SK-N-SH treated with all-trans-retinoic acid at 6 μM for 48 hours (cell line): ENCODE results near the gene PROM2.

Source experiments
- ATAC-seq: fragments of 200-7000 bp; cut with Tn5 transposase; 3 replicates; pipeline ENCODE4 v1.9.1; 2020; ENCODE audit warnings: mild to moderate bottlenecking, moderate library complexity
- ARNTL ChIP-seq: fragments of 450-650 bp; formaldehyde crosslinking; IDR thresholded peaks from 2 replicates; pipeline ENCODE4 v1.5.0; 2020; ENCODE audit warnings: low read depth, mild to moderate bottlenecking, moderate library complexity, borderline replicate concordance
- BACH2 ChIP-seq: fragments of 250-450 bp; sonication (Bioruptor Pico); IDR thresholded peaks from 2 replicates; pipeline ENCODE4 v1.9.0; 2021; ENCODE audit warnings: mild to moderate bottlenecking, borderline replicate concordance
- CSDC2 ChIP-seq: fragments of 250-450 bp; sonication (Bioruptor Pico); IDR thresholded peaks from 2 replicates; pipeline ENCODE4 v1.5.0; 2020; ENCODE audit warnings: mild to moderate bottlenecking, moderate library complexity
- ESRRG ChIP-seq: fragments of 250-450 bp; sonication (Bioruptor Pico); IDR thresholded peaks from 2 replicates; pipeline ENCODE4 v1.6.1; 2021; ENCODE audit warnings: mild to moderate bottlenecking
- GLIS3 ChIP-seq: fragments of 250-450 bp; sonication (Bioruptor Pico); IDR thresholded peaks from 2 replicates; pipeline ENCODE4 v1.5.0; 2020; ENCODE audit warnings: mild to moderate bottlenecking, moderate library complexity
- ISL1 ChIP-seq: fragments of 250-450 bp; sonication (Bioruptor Pico); IDR thresholded peaks from 2 replicates; pipeline ENCODE4 v2.1.2; 2022; ENCODE audit warnings: mild to moderate bottlenecking, moderate library complexity
- OSR1 ChIP-seq: fragments of 250-450 bp; sonication (Bioruptor Pico); IDR thresholded peaks from 2 replicates; pipeline ENCODE4 v1.8.0; 2022; ENCODE audit warnings: moderate library complexity, mild to moderate bottlenecking, inconsistent platforms
- PPARA ChIP-seq: fragments of 250-450 bp; sonication (Bioruptor Pico); IDR thresholded peaks from 2 replicates; pipeline ENCODE4 v1.5.0; 2020; ENCODE audit warnings: mild to moderate bottlenecking, borderline replicate concordance
- RARB ChIP-seq: fragments of 250-450 bp; sonication (Bioruptor Pico); IDR thresholded peaks from 2 replicates; pipeline ENCODE4 v1.8.0; 2021; ENCODE audit warnings: mild to moderate bottlenecking, moderate library complexity
- SNAI2 ChIP-seq: fragments of 250-450 bp; sonication (Bioruptor Pico); IDR thresholded peaks from 2 replicates; pipeline ENCODE4 v1.5.0; 2020; ENCODE audit warnings: mild to moderate bottlenecking, moderate library complexity
- TCF4 ChIP-seq: fragments of 250-450 bp; sonication (Bioruptor Pico); IDR thresholded peaks from 2 replicates; pipeline ENCODE4 v1.8.0; 2021; ENCODE audit warnings: mild to moderate bottlenecking, moderate library complexity, borderline replicate concordance
- ZC3H10 ChIP-seq: fragments of 250-450 bp; sonication (Bioruptor Pico); IDR thresholded peaks from 2 replicates; pipeline ENCODE4 v1.5.1; 2021; ENCODE audit warnings: mild to moderate bottlenecking, moderate library complexity
- ZFP30 ChIP-seq: fragments of 450-650 bp; formaldehyde crosslinking; IDR thresholded peaks from 2 replicates; pipeline ENCODE4 v1.5.0; 2022; ENCODE audit warnings: mild to moderate bottlenecking, moderate library complexity
- ZNF565 ChIP-seq: fragments of 450-650 bp; formaldehyde crosslinking; conservative IDR thresholded peaks from 2 replicates; pipeline ENCODE4 v1.5.0; 2020; ENCODE audit warnings: low read depth, mild to moderate bottlenecking, moderate library complexity
- ZNF70 ChIP-seq: fragments of 450-650 bp; formaldehyde crosslinking; IDR thresholded peaks from 2 replicates; pipeline ENCODE4 v1.5.0; 2020; ENCODE audit warnings: mild to moderate bottlenecking, moderate library complexity
- ZNF8 ChIP-seq: fragments of 450-650 bp; formaldehyde crosslinking; IDR thresholded peaks from 2 replicates; pipeline ENCODE4 v1.5.0; 2020; ENCODE audit warnings: mild to moderate bottlenecking, moderate library complexity
- TF ChIP-seq, protein P1 (sequence below): fragments of 250-450 bp; sonication (Bioruptor Pico); IDR thresholded peaks from 2 replicates; pipeline ENCODE4 v1.5.1; 2021; ENCODE audit warnings: mild to moderate bottlenecking, moderate library complexity
- TF ChIP-seq, protein P2 (sequence below): fragments of 250-450 bp; sonication (Bioruptor Pico); IDR thresholded peaks from 2 replicates; pipeline ENCODE4 v1.5.1; 2020; ENCODE audit warnings: low read depth, mild to moderate bottlenecking, moderate library complexity
- TF ChIP-seq, protein P3 (sequence below): fragments of 250-450 bp; sonication (Bioruptor Pico); IDR thresholded peaks from 2 replicates; pipeline ENCODE4 v1.8.0; 2021; ENCODE audit warnings: low read depth, mild to moderate bottlenecking, moderate library complexity, borderline replicate concordance
- TF ChIP-seq, protein P4 (sequence below): fragments of 250-450 bp; sonication (Bioruptor Pico); IDR thresholded peaks from 2 replicates; pipeline ENCODE4 v1.5.0; 2020; ENCODE audit warnings: mild to moderate bottlenecking, moderate library complexity
- TF ChIP-seq, protein P5 (sequence below): fragments of 250-450 bp; sonication (Bioruptor Pico); IDR thresholded peaks from 2 replicates; pipeline ENCODE4 v1.8.0; 2020; ENCODE audit warnings: mild to moderate bottlenecking, moderate library complexity, borderline replicate concordance

The PROM2 gene

DNA sequence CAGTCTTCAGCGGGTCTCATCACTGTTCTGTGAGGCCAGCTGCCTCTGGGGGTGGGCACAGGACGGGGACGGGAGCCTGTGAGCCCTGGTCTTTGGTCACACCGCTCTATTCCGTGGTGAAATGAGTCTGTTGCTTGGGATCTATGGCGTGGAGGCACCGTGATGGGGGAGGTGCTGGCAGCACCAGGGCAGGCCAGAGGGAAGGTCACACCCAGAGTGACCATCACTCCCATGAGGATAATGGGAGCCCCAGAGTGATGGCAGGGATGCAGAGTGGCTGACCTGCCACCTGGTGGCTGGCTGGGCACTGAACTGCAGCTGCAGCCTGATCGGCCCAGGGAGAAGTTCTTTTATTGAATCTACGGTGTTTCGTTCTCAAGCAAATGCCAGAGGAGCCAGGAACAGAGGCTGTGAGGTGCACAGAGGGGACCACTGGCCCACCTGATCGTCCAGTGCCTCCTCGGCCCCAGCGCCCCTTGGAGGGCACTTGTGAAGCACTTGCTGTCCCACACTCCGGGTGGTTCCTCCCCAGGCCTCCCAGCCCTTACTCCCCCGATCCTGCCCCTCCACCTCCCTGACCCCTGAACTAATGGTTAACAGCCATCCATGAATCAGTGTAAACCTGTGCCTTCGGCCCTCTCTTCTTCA is 40.8 kb downstream of the PROM2 start:
- ATAC-seq, result peak; percentile 82
- TF ChIP-seq RARB (CRISPR knock-in tag), result no peak
- no peak for TF ChIP-seq ARNTL (CRISPR knock-in tag)
- no peak for TF ChIP-seq GLIS3
- TF ChIP-seq OSR1 (CRISPR knock-in tag), result no peak
- TF ChIP-seq, protein P1, sequence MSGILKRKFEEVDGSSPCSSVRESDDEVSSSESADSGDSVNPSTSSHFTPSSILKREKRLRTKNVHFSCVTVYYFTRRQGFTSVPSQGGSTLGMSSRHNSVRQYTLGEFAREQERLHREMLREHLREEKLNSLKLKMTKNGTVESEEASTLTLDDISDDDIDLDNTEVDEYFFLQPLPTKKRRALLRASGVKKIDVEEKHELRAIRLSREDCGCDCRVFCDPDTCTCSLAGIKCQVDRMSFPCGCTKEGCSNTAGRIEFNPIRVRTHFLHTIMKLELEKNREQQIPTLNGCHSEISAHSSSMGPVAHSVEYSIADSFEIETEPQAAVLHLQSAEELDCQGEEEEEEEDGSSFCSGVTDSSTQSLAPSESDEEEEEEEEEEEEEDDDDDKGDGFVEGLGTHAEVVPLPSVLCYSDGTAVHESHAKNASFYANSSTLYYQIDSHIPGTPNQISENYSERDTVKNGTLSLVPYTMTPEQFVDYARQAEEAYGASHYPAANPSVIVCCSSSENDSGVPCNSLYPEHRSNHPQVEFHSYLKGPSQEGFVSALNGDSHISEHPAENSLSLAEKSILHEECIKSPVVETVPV (CRISPR knock-in tag), result no peak
- TF ChIP-seq, protein P2, sequence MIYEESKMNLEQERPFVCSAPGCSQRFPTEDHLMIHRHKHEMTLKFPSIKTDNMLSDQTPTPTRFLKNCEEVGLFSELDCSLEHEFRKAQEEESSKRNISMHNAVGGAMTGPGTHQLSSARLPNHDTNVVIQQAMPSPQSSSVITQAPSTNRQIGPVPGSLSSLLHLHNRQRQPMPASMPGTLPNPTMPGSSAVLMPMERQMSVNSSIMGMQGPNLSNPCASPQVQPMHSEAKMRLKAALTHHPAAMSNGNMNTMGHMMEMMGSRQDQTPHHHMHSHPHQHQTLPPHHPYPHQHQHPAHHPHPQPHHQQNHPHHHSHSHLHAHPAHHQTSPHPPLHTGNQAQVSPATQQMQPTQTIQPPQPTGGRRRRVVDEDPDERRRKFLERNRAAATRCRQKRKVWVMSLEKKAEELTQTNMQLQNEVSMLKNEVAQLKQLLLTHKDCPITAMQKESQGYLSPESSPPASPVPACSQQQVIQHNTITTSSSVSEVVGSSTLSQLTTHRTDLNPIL (CRISPR knock-in tag), result no peak
- no peak for TF ChIP-seq BACH2 (CRISPR knock-in tag)
- TF ChIP-seq, protein P3, sequence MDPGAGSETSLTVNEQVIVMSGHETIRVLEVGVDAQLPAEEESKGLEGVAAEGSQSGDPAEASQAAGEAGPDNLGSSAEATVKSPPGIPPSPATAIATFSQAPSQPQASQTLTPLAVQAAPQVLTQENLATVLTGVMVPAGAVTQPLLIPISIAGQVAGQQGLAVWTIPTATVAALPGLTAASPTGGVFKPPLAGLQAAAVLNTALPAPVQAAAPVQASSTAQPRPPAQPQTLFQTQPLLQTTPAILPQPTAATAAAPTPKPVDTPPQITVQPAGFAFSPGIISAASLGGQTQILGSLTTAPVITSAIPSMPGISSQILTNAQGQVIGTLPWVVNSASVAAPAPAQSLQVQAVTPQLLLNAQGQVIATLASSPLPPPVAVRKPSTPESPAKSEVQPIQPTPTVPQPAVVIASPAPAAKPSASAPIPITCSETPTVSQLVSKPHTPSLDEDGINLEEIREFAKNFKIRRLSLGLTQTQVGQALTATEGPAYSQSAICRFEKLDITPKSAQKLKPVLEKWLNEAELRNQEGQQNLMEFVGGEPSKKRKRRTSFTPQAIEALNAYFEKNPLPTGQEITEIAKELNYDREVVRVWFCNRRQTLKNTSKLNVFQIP (CRISPR knock-in tag), result no peak
- no peak for TF ChIP-seq CSDC2 (CRISPR knock-in tag)
- no peak for TF ChIP-seq ESRRG
- TF ChIP-seq ZNF565 (CRISPR knock-in tag), result no peak
- no peak for TF ChIP-seq ISL1 (CRISPR knock-in tag)
- TF ChIP-seq, all 23 proteins: peak for 0

DNA sequence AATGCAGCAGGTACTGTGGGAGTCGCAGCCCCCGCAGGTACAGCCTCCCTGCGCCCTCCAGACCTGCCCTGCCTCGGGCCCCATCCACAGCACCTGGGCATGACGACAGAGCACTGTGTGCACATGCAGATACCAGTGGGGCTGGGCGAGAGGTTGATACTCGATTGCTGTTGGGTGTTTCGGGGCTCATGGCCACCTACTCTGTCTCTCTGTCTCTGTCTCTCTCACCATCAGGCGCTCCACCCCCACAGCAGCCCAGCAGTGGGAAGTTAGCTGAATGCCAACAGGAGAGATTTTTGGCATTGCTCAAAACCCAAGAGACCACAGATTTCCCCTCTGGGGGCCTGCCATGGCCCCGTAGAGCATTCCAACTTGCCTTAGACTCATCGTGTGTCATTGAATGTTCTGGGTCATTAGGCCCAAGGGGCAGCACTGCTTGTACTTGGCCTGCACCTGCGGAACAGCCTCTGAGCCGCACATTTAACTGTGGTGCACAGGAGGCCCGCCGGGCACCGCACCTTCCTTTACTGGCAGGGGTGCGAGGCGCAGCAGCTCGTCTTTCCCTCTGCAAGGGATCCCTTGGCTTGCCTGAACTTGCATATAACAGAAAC is 41.7 kb downstream of the PROM2 start:
- no peak for ATAC-seq
- TF ChIP-seq ZNF8 (CRISPR knock-in tag), result no peak
- no peak for TF ChIP-seq TCF4 (CRISPR knock-in tag)
- no peak for TF ChIP-seq ZC3H10 (CRISPR knock-in tag)
- TF ChIP-seq ZFP30 (CRISPR knock-in tag), result no peak
- no peak for TF ChIP-seq ARNTL (CRISPR knock-in tag)
- TF ChIP-seq, protein P4, sequence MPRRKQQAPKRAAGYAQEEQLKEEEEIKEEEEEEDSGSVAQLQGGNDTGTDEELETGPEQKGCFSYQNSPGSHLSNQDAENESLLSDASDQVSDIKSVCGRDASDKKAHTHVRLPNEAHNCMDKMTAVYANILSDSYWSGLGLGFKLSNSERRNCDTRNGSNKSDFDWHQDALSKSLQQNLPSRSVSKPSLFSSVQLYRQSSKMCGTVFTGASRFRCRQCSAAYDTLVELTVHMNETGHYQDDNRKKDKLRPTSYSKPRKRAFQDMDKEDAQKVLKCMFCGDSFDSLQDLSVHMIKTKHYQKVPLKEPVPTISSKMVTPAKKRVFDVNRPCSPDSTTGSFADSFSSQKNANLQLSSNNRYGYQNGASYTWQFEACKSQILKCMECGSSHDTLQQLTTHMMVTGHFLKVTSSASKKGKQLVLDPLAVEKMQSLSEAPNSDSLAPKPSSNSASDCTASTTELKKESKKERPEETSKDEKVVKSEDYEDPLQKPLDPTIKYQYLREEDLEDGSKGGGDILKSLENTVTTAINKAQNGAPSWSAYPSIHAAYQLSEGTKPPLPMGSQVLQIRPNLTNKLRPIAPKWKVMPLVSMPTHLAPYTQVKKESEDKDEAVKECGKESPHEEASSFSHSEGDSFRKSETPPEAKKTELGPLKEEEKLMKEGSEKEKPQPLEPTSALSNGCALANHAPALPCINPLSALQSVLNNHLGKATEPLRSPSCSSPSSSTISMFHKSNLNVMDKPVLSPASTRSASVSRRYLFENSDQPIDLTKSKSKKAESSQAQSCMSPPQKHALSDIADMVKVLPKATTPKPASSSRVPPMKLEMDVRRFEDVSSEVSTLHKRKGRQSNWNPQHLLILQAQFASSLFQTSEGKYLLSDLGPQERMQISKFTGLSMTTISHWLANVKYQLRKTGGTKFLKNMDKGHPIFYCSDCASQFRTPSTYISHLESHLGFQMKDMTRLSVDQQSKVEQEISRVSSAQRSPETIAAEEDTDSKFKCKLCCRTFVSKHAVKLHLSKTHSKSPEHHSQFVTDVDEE (CRISPR knock-in tag), result no peak
- no peak for TF ChIP-seq ZNF70
- TF ChIP-seq, protein P1 (CRISPR knock-in tag), result no peak
- TF ChIP-seq, protein P5, sequence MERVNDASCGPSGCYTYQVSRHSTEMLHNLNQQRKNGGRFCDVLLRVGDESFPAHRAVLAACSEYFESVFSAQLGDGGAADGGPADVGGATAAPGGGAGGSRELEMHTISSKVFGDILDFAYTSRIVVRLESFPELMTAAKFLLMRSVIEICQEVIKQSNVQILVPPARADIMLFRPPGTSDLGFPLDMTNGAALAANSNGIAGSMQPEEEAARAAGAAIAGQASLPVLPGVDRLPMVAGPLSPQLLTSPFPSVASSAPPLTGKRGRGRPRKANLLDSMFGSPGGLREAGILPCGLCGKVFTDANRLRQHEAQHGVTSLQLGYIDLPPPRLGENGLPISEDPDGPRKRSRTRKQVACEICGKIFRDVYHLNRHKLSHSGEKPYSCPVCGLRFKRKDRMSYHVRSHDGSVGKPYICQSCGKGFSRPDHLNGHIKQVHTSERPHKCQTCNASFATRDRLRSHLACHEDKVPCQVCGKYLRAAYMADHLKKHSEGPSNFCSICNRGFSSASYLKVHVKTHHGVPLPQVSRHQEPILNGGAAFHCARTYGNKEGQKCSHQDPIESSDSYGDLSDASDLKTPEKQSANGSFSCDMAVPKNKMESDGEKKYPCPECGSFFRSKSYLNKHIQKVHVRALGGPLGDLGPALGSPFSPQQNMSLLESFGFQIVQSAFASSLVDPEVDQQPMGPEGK (CRISPR knock-in tag), result no peak
- TF ChIP-seq SNAI2 (CRISPR knock-in tag), result no peak
- TF ChIP-seq ISL1 (CRISPR knock-in tag), result no peak
- no peak for TF ChIP-seq PPARA (CRISPR knock-in tag)
